Ammon's horn (tissue), 1 donor: ENCODE data around the gene ZNF789.
A peak's percentile ranks its signal among the peaks of the same experiment; 100 is the strongest.

ENCODE experiments used
- DNase-seq: peaks from one replicate; pipeline ENCODE4 v3.0.0-alpha.2; 2016; ENCODE audit warnings: low spot score

ZNF789 gene

GRCh38 chr7:99504603-99505323 lies 32.1 kb downstream of the ZNF789 start, which contains the start of gene ZKSCAN5:
ZKSCAN5 (plus strand) TSS chr7:99504662; CDS start chr7:99506045, 1,383 bp downstream.
- DNase-seq = peak; percentile 97

- no peak for DNase-seq
Observed at GRCh38 chr7:99505324-99505662, 32.6 kb downstream of the ZNF789 start.

- no peak for DNase-seq
Observed at GRCh38 chr7:99514050-99514449, 41.4 kb downstream of the ZNF789 start.

- no peak for DNase-seq
Observed at GRCh38 chr7:99521399-99521798, 48.7 kb downstream of the ZNF789 start.

- no peak for DNase-seq
Observed at GRCh38 chr7:99525713-99526440, 53.2 kb downstream of the ZNF789 start.

GRCh38 chr7:99531354-99531765 lies 58.7 kb downstream of the ZNF789 start:
- DNase-seq = no peak

GRCh38 chr7:99535667-99536066 lies 63.0 kb downstream of the ZNF789 start:
- DNase-seq = no peak
